Tibial nerve (tissue), 4 donors: ENCODE results near the gene MDGA2. TPM values are rescaled to one million over a fixed set of nuclear protein-coding genes. Genes with fewer than 3 reads are reported as not detected.

Experiments used
- DNase-seq, 2 donors: peaks; one replicate each; pipeline ENCODE4 v3.0.0-alpha.2; 2019; ENCODE audit warnings: low spot score in 2 of 2
- H3K27ac ChIP-seq, 4 donors: fragments of 200-600 bp; sonication (generic) in 3 of 4; one replicate each; pipeline ENCODE4 v1.5.1; 2017 to 2019; ENCODE audit warnings: mild to moderate bottlenecking in 1 of 4
- H3K27me3 ChIP-seq, 2 donors: fragments of 200-600 bp; sonication (generic) in 1 of 2; one replicate each; pipeline versions ENCODE4 v1.5.1 to v1.6.0; 2017 to 2019
- H3K36me3 ChIP-seq, 3 donors: fragments of 200-600 bp; sonication (generic); one replicate each; pipeline ENCODE4 v1.5.1; 2018 to 2019
- H3K4me1 ChIP-seq, 4 donors: fragments of 200-600 bp; sonication (generic) in 3 of 4; one replicate each; pipeline ENCODE4 v1.5.1; 2017 to 2019
- H3K4me3 ChIP-seq, 4 donors: fragments of 200-600 bp; sonication (generic) in 3 of 4; one replicate each; pipeline ENCODE4 v1.5.1; 2017 to 2019; ENCODE audit warnings: mild to moderate bottlenecking in 1 of 4, moderate library complexity in 1 of 4
- H3K9me3 ChIP-seq, 4 donors: fragments of 200-600 bp; sonication (generic) in 3 of 4; one replicate each; pipeline ENCODE4 v1.5.1; 2017 to 2019
- EP300 ChIP-seq, 2 donors: sonication (generic); formaldehyde crosslinking; IDR thresholded peaks; one replicate each; pipeline ENCODE4 v1.6.1; 2017; ENCODE audit warnings: antibody characterized with exemption in 2 of 2, mild to moderate bottlenecking in 1 of 2
- POLR2A ChIP-seq, 2 donors: fragments of 450-650 bp; IDR thresholded peaks; one replicate each; pipeline ENCODE4 v1.6.1; 2017; ENCODE audit warnings: antibody characterized with exemption in 2 of 2, mild to moderate bottlenecking in 2 of 2, moderate library complexity in 2 of 2
- WGBS, 2 donors: methylation state at CpG; one replicate each; pipeline ENCODE4 v1.1.5; 2018; 5-methylcytosine and 5-hydroxymethylcytosine counted together
- total RNA-seq, 4 donors: library from RNA; depleted of rRNA; stranded (reverse); fragments of >200 nt; gene quantifications; one replicate each; pipeline ENCODE4 v1.1.0, GENCODE V29; 2016
- TF ChIP-seq, protein P1 (sequence below), 5 experiments: fragments of 200-600 bp in 3 of 5; fragments of 450-650 bp in 2 of 5; sonication (generic) in 3 of 5; IDR thresholded peaks; one replicate each; pipeline ENCODE4 v1.5.1; 2016 to 2019; ENCODE audit warnings: antibody characterized with exemption in 5 of 5, mild to moderate bottlenecking in 3 of 5, moderate library complexity in 2 of 5

MDGA2 gene
- total RNA-seq, 4 donors from 2014 or later = under 0.01 TPM; not detected in 3

DNA sequence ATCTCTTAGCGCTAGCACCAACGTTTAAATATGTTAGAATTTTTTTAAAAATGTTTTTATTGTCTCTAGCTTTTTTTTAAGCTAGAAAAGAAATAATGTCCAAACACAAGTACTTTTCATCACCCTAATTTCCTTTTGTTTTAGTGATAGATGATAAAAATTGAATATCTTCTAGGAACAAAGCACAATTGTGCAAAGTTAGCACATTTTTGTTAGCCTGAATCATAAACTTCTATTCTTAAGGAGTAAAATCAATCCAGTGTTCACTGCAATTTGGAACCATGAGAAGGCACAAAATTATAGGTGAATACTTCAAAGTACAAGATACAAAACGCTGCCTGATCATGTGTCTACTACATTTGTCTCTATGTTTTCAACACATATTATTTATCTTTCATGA lies 615.4 kb downstream of the MDGA2 start:
- no peak overlapping the region for H3K4me3 ChIP-seq
- no peaks in the 10 kb centered on the region for H3K27me3 ChIP-seq
- 60 to 64% methylated on average over 3 of the region's 3 CpGs for WGBS, 2 donors
- no peak for TF ChIP-seq EP300 (IDR thresholded peaks at IDR 0.05)
- TF ChIP-seq, protein P1, sequence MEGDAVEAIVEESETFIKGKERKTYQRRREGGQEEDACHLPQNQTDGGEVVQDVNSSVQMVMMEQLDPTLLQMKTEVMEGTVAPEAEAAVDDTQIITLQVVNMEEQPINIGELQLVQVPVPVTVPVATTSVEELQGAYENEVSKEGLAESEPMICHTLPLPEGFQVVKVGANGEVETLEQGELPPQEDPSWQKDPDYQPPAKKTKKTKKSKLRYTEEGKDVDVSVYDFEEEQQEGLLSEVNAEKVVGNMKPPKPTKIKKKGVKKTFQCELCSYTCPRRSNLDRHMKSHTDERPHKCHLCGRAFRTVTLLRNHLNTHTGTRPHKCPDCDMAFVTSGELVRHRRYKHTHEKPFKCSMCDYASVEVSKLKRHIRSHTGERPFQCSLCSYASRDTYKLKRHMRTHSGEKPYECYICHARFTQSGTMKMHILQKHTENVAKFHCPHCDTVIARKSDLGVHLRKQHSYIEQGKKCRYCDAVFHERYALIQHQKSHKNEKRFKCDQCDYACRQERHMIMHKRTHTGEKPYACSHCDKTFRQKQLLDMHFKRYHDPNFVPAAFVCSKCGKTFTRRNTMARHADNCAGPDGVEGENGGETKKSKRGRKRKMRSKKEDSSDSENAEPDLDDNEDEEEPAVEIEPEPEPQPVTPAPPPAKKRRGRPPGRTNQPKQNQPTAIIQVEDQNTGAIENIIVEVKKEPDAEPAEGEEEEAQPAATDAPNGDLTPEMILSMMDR (IDR thresholded peaks at IDR 0.05) = no peak
- TF ChIP-seq POLR2A (IDR thresholded peaks at IDR 0.05) = no peak
- H3K36me3 ChIP-seq = no peaks in the 10 kb centered on the region
- H3K27ac ChIP-seq = no peak overlapping the region
- H3K9me3 ChIP-seq = no peaks in the 10 kb centered on the region
- DNase-seq = no peak
- H3K4me1 ChIP-seq = no peaks in the 10 kb centered on the region

DNA sequence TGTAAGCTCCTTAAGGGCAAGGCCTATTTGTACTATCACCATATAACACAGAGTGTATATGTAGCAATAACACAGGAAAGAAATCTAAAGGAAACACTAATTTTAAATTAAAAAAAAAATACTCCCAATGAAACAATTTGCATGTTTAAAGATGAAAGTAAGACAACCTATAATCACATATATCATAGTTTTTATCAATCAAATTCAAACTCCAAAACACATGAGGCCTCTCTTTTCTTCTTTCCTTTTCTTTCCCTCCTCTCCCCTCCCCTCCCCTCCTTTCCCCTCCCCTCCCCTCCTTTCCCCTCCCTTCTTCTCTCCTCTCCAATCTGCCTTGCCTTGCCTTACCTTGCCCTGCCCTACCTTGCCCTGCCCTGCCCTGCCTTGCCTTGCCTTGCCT lies 618.0 kb downstream of the MDGA2 start:
- Histone ChIP-seq H3K4me1 (no peaks in the 10 kb centered on the region), H3K9me3 (no peaks in the 10 kb centered on the region), H3K27me3 (no peaks in the 10 kb centered on the region), H3K27ac (no peak overlapping the region), H3K4me3 (no peak overlapping the region), H3K36me3 (no peaks in the 10 kb centered on the region)
- TF ChIP-seq EP300 (IDR thresholded peaks at IDR 0.05) (no peak), POLR2A (IDR thresholded peaks at IDR 0.05) (no peak)
- TF ChIP-seq, protein P1 (IDR thresholded peaks at IDR 0.05) = no peak
- no peak for DNase-seq

DNA sequence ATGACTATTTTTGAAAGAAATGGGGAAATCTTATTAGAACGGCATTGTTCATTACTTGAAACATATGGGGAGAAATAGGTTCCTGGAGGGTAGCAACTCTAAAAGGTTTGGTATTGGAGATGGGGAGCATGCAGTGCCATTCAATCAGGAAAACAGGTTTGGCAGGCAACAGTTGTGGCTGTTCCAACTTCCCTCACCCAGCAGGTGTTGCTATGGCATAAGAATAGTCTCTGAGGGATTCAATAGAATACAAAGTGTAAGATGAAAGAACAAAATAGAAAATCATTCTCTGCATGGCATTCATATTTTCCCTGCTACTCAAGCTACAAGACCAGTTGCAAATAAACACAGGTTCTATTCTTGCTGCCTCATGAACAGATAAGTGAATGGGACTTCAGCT lies 630.6 kb downstream of the MDGA2 start:
- DNase-seq = no peak
- no peaks in the 10 kb centered on the region for H3K4me1 ChIP-seq
- H3K9me3 ChIP-seq = no peaks in the 10 kb centered on the region
- TF ChIP-seq POLR2A (IDR thresholded peaks at IDR 0.05) = no peak
- TF ChIP-seq, protein P1 (IDR thresholded peaks at IDR 0.05) = no peak
- no peak for TF ChIP-seq EP300 (IDR thresholded peaks at IDR 0.05)
- H3K27ac ChIP-seq = no peak overlapping the region
- H3K27me3 ChIP-seq = no peaks in the 10 kb centered on the region
- 61 to 79% methylated on average over 1 of the region's 1 CpG for WGBS, 2 donors
- no peaks in the 10 kb centered on the region for H3K36me3 ChIP-seq
- H3K4me3 ChIP-seq = no peak overlapping the region

DNA sequence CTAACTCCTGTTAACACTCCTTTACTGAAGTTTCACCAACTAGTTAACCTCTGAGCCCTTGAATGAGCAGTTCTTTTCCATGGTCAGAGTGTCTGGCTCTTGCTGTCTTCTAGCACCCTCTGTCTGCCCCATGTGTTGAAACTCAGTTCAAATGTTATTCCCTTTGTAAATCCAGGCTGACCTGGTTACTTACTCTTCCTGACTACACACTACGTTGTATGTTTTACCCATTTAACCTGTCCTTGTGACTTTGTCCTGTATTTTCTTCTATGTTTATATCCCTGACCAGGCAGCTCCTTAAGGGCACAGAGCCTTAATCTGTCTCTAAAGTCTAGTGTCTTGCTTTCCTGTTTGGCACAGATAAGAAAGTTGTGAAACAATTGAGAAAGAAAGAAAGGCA lies 634.9 kb downstream of the MDGA2 start:
- TF ChIP-seq EP300 (IDR thresholded peaks at IDR 0.05) (no peak), POLR2A (IDR thresholded peaks at IDR 0.05) (no peak)
- TF ChIP-seq, protein P1 (IDR thresholded peaks at IDR 0.05) = peak in 1 of 5 experiments; percentile 5
- Histone ChIP-seq H3K9me3 (no peaks in the 10 kb centered on the region), H3K36me3 (no peaks in the 10 kb centered on the region), H3K4me3 (no peak overlapping the region), H3K27ac (no peak overlapping the region), H3K27me3 (no peaks in the 10 kb centered on the region), H3K4me1 (no peaks in the 10 kb centered on the region)
- 7 to 10% methylated on average over 1 of the region's 1 CpG for WGBS, 2 donors
- DNase-seq = no peak

DNA sequence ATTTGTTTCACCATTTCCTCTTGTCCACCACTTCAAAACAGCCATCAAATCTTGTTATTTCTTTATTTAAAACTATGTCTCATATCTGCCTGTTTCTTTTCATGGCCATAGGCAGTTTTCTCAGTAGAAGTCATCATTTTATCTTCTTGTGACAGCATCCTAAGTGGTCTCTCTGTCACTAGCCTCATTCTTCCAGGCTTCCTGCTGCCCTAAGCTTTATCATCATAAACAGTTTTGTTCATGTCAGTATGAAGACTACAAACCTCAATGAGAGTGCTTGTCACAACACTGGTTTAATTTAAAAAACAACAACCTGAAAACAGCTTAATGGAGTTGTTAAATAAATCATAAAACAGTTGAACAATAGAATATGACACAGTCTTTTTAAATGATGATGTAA lies 636.1 kb downstream of the MDGA2 start:
- no peak overlapping the region for H3K4me3 ChIP-seq
- TF ChIP-seq EP300 (IDR thresholded peaks at IDR 0.05) = no peak
- TF ChIP-seq, protein P1 (IDR thresholded peaks at IDR 0.05) = no peak
- no peak for TF ChIP-seq POLR2A (IDR thresholded peaks at IDR 0.05)
- H3K36me3 ChIP-seq = no peaks in the 10 kb centered on the region
- no peaks in the 10 kb centered on the region for H3K27me3 ChIP-seq
- no peak overlapping the region for H3K27ac ChIP-seq
- H3K9me3 ChIP-seq = no peaks in the 10 kb centered on the region
- no peak for DNase-seq
- H3K4me1 ChIP-seq = no peaks in the 10 kb centered on the region
